Hematopoietic multipotent progenitor cell treated with erythropoietin and hydrocortisone succinate and interleukin-3 and kit ligand, for 4 days (in vitro differentiated cells): ENCODE results near the gene RFT1.
"Not testable (repeated sequence)": the region's sequence is repeated elsewhere in the genome, so short reads cannot be mapped to it uniquely, and the experiment has no call there.

Source experiments
- DNase-seq: peaks from one replicate; pipeline ENCODE4 v3.0.0-alpha.2; 2015

Gene RFT1

DNA sequence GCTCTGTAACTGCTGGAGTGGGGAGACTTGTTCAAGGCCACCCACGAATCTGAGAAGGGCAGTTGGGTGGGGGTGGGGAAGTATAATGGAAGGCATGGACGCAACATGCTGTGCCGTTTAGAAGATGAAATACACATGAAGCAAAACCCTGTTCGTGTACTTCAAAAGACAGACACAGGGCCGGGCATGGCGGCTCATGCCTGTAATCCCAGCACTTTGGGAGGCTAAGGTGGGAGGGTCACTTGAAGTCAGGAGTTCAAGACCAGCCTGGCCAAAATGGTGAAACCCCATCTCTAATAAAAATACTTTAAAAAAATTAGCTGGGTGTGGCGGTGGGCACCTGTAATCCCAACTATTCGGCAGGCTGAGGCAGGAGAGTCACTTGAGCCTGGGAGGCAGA is 47.5 kb downstream of the RFT1 start:
- DNase-seq, result no peak

DNA sequence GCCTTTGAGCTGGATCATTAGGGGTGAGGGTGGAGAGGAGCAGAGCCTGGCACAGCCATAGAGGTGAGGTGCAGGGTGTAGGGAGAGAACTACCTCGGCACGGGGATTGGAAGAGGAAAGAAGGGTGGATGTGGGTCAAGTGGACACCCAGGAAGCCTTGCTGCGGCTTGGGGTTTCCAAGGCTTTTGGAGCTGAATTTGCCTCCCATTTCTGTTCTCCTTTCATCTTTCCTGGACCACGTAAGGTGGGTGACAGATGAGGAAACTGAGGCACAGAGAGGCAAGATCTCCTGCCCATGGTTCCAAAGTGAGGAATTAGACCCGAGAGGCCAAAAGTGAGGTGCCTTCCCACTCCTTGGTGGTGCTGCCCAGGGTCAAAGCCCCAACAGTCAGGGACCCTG is 48.9 kb downstream of the RFT1 start:
- DNase-seq, result no peak

DNA sequence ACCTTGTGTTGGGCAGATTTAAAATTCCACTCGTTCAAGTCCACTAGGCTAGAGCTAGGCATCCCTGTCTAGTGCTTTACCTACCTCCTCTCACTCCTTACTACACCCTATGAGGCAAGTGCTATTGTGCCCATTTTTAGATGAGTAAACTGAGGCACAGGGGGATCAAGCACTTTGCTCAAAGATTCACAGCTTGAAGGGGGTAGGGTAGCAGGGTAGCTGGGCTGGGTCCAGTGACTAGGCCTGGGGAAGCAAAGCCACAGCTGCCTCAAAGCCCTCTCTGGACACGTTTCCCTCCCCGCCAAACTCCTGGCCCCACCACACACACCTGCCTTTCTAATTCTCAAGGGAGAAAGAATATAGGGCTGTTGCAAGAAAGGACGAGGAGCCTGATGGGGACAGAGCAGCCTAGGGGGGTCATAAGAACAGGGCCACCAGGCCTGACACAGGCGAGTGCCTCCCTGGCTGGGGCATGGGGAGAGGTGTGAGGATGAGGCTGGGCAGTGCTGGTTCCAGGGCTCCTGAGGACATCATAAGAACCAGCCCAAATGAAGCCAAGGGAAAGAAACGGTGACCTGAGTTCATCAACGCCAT is 49.5 kb downstream of the RFT1 start:
- DNase-seq, result no peak

DNA sequence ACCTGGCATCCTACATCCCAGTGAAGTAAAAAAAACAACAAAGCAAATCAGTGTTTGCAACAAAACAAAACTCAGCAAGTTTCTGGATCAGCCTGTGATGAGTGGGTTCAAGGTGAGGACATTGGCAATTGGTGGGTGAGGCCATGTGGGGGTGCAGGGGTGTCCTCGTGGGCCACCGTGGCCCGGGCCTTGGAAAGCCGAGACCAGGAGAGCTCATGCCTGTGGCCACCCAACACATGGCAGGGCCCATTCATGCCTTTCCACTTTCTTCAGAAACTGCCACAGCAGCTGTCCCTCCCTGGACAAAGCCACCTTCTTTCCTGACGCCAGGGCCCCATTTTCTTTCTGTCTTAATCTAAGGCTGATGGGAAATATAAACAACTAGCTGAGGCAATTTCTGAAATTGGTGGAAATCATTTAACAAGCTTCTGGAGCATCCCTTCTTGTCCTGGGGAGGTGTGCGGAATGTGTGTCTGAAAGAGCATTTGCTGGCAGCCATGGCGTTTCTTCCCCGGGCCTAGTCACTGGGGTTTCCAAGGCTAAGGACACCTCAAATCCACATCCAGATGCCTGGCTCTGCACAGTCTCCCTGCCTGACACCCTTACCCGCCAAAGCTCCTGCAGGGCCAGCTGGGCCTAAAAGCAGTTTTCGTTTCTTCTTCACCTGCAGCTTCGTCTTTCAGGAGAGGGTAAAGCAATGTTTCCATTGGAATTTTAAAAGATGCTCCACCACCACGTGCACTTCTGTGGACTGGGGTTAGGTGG is 50.3 kb downstream of the RFT1 start:
- DNase-seq, result no peak

DNA sequence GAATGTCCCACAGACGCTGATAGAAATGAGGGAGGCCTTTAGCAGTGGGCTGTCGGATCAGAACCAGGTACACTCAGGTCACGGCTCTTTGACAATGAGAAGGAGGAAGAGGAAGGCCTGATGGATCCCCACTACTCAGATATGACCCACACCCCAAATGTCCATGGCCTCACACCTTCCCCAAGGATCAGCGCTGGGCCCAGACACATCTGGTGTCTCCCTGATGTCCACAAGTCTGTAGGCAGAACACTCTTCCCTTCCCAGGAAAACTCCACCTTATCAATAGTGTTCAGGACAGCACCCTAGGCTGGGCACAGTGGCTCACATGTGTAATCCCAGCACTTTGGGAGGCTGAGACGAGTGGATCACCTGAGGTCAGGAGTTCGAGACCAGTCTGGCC is 51.1 kb downstream of the RFT1 start:
- DNase-seq, result no peak

DNA sequence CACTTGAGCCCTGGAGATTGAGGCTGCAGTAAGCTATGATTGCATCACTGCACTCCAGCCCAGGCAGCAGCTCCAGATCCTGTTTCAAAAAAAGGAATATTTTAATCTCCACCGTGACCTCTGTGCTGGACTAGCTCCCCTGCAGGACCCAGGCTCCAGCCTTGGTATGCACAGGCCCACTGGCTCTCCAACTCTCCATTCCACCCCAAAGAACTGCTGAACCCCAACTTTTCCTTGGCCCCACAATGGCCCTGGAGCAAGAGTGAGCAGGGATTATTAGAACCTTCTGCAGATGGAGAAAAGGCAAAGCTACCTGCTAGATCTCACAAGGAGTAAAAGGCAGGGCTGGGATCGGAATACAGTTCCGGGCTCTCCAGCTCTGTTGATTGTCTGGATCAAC is 51.6 kb downstream of the RFT1 start:
- no peak for DNase-seq

DNA sequence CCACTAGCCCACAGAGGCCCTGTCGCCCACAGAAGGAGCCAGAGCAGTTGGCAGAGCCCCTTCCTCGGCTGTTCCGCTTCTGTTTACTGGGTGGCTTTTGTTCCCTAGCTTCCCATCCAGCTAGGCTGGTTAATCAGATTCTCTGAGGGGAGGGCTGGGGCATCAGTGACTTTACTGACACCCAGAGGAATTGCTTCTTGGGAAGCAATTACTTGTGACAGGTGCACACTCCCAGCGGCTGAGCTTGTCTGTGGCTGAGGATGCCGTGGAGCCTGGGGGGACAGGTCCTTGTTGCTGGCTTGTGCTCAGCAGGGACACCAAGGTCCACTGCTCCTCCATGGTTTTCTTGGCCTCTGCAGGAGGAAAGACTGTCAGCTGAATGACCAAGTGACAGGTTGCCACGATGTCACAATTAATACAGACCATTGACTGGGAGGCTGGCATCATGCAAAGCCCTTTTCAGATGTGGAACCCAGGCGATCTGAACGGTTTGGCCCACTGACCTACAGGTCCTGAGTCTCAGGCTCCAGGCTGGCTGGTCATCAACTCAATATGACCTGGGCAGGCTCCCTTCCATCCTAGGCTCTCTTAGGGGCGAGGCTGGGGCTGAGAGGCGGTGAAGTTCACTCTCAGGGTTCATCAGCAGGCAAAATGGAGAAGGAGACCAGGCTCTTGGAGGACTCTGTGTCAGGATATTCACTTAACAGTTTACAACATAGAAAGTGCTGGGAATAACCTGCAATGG is 52.6 kb downstream of the RFT1 start:
- DNase-seq, result no peak

DNA sequence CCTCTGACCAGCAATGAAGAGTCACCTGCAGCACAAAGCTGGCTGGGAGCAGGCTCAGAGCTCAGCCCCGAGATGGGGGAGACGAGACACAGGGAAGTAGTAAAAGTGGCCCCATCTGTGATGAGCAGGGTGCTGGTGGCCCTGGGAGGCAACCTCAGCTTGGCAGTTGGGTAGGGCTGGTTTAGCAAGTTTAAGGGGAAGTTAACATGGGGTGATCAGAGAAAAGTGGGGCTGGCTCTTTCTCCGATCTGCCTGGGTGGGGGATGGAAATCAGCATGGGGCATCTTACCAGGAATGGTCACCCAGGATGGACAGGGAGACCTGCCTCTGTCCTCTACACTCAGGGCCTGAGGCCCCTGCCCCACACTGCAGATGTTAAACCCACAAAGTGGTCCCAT is 54.5 kb downstream of the RFT1 start:
- peak; percentile 49 for DNase-seq

DNA sequence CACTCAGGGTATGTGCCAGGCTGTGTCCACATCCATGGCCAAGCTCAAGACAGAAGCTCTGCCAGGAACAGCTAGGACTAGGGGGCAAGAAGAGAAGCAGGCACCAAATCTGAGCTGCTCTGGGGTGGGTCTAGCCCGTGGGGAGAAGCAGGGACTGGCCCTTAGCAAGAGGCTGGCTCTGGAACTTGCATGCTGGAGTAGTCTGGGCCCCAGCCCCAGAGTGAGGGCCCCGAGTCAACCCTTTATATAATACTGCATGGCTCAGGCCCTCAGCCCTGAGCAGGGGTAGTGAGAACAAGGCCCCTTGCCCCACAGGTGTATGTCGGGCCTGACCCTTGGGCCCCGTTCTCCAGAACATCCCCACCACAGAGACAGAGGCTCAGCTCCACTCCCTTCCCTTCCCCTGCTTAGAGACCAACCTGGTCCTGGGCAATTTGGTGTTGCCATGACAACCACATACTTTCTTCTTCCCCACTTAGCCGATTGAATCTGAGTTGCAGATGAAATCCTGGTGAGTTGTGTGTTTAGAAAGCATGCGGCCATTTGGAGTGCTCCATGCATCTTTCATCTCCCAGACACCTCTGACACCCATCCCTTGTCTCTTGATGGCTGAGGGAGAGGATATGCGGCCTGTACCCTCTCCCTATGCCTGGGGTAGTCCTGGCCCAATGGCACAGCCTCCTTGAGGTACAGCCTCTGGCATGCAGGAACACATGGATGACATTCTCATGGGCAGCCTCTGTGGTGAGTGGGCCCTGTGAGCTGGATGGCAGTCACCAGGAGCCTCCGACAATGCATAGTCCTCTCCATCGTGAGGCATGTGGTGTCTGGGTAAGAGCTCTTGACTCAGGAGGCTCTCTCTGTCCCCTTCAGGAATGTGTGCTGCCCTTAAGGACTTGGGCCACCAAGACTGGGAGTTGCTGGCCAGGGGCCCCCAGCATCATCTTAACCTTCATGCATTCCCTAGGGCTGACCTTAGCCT is 55.2 kb downstream of the RFT1 start:
- no peak for DNase-seq

DNA sequence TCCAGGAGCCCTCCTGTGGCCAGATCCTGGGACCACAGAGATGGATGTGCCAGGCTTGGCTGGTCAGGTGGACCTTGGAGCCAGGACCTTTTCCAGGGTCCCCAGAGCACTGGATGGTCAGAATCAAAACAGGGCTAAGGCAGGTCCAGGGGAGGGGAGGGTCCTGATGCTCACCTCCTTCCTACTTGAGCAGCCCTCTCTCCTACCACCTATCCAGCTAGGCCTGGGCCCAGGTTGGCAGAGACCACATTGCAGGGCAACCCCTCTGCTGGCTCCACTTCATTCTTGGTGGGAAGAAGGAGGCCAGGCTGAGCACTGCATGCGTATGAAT is 55.9 kb downstream of the RFT1 start:
- no peak for DNase-seq

DNA sequence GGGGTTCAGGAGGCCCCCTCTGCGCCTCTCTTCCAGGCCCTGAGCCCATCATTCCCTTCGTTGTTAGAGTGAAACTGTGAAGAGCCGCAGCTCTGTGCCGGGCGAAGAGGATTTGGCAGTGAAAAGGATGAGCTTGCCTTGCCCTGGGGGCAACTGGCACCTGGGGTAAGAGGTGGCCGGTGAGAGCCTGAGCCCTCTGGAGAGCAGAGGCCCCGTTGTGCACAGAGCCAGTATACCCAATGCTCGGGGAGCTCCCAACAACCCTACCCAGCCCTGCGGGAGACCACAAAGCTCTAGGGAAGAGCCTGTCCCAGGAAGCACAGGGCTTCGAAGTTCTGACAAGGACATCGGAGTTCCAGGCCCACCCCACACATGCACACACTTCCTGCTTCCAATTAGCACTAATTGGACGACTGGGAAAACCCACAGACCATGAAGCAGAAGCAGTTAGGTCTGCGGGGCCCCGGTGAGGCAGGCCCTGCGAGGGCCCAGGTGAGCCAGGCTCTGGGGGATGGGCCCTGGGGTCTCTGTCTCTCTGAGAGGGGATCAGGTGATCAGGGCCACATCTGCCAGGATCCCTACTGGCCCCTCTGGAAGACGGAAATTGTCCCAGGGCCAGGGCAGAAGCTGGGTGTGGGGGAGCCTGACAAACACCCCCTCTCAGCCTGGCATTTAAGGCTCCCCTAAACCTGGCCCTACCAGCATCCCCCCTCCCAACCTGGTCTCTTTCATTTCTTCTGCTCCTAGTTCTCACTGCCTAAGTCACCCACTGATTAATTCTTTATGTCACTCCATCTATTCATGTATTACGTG is 56.5 kb downstream of the RFT1 start:
- no peak for DNase-seq

DNA sequence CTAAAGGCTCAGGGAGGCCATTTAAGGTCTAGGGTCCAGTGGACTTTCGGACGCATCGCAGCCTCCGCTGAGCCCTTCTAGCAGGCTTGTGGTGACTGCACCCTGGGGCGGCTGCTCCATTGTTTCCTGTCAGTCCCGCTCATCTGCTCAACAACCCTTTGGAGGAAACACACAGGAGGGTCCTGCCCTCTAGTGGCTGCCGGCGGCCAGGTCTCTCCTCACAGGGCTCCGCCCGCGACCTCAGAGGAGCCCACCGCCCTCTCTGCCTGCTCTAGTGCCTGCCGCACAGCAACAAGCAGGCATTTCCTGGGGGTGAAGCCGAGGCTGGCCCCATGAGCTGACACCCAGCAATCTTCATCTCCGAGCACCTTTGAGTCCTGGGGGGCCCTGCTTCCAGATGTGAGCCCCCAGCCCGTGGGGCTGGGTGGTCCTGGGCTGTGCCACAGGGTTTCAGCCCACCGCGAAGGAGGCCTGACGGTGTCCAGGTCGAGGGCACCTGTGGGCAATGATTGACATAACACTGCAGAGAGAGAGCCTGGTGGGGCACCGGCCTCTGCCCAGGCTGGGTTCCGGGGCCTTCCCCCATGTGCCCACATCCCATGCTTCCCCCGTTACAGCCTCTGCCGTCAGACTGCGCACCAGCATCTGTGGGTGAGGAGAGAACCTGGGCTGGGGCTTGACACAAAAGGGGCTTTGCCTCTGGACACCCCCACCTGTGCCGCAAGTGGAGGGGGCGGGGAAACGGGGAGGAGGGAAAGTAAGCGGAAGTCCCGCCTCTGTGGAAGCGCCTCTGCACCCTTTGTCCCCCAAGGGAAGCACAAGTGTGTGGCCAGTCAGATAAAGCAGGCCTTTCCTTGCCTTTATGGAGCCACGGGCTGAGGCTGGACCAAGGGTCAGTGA is 57.3 kb downstream of the RFT1 start:
- DNase-seq, result peak; percentile 94

DNA sequence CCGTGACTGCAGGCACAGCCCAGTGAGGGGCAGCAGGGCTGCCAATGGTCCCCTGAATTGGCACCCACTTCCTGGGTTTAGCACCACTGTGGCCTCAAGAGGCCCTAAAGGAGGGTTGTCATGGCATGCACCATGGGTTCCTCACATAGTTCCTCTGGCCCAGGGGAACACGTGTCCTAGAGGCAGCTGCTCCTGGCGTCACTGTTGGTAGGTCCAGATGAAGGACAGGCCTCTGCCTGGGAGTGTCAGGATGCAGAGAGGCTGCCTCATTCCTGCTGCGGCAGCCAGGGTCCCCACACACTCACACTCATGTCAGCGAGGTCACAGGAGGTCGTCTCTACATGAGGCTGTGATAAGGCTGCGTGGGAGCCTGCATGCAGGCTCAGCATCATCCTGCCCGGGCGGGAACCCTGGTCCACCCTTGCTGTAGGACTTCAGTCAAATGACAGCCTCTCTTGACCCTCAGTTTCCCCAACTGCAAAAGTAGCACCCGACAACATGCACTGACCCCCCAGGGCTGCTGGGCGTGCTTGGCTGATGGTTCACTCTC is 58.3 kb downstream of the RFT1 start:
- DNase-seq, result no peak

DNA sequence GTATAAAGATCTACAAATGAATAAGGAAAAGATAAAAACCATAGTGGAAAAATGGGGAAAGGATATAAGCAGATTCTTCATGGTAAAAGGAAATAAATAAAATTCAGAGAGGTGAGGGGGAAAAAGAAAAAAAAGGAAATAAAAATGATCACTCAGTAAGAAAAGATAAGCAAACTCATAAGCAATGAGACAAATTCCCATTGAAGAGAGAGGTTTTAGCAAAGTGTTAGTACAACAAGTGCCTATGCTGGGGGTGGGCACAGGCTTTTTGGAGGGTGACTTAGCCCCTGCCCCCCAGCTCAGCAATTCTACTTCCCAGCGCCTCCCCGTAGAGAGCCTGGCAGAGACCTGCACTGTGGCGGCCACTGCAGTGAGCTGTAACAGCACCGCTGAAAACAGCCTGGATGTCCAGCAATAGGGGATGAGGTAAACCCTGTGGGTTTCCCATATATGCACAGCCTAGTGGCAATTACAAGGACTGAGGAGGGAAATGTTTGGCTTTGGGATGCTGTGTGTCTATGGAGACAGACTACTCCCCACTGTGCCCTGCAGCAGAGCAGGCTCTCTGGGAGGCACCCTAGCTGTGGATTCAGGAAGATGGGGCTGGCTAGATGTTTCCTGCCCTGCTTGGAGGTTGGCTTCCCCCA is 60.7 kb downstream of the RFT1 start:
- no peak for DNase-seq

DNA sequence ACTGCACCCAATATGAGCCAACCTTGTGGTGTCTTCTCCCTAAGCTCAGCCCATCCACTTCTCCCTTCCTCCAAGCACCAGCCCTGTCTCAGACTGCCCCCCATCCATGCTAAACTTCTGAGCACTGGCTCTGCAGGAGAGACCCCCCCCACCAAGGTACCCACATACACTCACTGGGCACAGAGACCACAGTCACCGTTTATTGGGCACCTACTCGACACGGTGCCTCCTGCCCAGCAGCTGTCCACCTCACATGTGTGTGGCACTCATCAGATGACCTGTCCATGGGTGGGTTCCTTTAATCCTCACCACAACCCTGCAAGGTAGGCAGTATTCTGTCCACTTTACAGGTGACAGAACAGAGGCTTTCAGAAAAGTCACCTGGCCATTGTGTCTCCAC is 62.1 kb downstream of the RFT1 start:
- DNase-seq, result no peak

DNA sequence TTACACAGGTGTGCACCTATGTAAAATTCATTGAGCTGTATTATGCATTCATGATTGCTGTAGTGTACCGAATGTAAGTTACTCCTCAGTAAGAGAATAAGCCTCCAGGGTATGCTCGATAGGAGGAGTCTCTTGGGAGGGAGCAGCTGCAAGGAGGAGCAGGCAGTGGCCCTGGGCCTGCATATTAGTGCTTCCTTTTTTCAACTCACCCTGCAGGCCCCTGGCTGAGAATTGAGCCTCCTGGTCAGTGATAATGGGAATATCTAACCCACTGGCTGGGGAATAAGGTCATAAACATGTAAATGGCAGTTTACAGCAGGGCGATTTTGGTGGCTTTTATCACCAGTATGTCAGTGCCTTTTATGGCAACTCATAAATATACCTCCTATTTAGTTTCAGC is 62.7 kb downstream of the RFT1 start:
- no peak for DNase-seq

DNA sequence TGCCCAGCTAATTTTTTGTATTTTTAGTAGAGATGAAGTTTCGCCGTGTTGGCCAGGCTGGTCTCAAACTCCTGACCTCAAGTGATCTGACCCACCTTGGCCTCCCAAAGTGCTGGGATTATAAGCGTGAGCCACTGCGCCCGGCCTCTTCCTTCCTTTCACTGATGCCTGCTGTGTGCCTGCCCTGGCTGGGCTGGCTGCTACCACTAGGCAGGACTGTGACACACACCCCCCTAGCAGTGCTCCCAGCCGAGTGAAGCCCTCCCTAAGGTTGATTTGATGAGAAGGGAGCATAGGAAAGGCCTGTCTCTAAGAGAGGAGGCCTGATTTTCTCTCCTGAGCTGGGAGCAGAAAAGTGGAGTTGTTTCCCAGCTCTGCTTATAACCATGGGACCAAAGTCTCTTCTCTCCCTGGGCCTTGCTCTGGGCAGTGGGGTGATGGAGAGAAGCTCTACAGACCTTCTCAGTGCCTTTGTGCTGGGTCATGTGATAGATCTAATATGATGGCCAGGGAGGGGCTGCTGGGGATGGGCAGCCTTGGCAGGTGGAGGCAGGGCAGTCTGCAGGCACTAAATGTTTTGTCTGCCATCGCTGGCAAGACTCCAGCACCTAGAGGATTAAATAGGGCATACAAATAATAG is 64.3 kb downstream of the RFT1 start:
- no peak for DNase-seq

DNA sequence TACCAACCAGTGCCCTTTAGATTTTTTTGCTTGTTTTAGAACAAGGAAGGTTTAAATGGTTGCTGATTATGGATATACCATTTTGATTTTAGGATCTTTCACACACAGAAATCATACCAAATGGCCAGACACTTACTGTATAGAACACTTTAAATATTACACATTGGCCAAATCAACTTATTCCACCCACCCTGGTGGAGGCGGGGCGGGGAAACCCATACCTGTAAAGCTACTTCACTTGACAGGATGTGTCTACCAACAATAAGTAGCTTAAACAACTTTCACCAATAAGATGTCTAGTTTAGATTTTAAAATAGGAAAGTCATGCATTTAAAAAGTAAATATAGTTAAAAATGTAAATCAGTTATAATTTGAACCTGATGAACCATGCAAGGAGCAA is 67.3 kb downstream of the RFT1 start:
- DNase-seq, result no peak

DNA sequence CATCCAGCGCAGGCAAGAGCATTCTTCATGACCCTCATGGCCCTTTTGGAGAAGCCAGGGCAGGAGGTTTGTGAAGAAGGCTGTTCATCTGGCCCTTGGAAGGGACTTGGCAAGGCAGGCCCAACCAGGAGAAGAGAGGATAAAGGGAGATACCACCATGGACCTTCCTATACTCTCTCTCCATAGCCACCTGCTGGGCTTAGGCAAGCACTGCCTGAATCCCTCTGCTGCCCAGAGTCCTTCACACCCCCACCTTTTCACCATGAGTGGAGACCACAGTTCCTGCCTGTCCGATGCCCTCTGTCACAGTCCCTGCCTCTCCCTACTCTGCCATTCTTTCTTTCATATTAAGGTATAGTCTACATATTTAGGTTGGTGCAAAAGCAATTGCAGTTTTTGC is 73.8 kb downstream of the RFT1 start:
- peak; percentile 53 for DNase-seq

DNA sequence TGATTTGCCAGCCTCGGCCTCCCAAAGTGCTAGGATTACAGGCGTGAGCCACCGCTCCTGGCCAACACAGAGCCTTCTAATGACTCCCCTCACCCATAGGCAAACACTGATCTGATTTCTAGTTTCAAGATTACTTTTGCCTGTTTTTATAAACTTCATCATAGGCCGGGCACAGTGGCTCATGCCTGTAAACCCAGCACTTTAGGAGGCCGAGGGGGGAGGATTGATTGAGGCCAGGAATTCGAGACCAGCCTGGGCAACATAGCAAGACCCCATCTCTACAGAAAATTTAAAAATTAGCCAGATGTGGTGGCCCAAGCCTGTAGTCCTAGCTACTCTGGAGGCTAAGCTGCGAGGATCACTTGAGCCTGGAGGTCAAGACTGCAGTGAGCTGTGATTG is 76.0 kb downstream of the RFT1 start:
- DNase-seq, result not testable (repeated sequence)
